ENCODE data around the gene TCERG1.

The TCERG1 gene

DNA sequence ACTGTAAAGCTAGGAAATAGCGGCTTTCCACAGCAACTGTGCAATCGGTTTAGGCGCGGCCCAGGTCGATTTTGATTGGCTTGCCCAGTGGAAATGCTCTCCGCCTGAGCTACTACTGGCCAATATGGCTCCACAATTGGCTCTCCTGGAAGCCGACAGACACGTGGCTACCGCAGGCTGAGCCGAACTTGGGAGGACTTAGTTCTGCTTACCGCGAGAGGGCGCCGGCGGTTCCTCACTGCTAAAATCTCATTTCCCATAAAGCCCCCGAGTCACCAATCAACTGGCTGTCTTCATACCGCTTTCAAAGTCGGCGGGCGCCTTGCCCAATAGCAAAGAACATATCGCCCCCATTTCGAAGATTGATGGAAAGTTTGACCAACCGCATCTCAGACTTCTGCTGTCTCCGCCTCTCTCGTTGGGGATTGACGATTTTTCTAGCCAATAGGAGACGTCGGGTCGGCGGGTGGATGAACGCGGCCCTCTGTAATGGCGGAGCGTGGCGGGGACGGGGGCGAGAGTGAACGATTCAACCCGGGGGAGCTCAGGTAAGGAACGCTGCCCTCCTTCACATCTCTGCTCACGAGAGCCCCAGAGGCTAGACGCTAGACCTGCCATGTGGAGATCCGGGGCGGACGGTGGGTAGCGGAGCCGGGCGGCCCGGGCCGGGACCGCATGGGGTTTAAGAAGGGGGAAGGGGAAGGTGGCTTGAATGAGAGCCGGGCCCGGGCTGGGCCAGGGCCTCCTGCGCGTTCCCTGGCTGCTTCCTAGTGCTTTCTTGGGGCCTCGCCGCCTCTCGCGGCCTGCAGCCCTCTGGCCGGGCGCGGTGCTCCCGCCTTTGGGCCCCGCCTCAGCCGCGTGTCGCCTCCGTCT lies at the start of gene TCERG1:
Gene TCERG1, plus strand, starts transcription at position 473 of the 873 bp plus-strand sequence. Its CDS starts 17 bp downstream, at position 490.
- peak; percentile 100 for DNase-seq

DNA sequence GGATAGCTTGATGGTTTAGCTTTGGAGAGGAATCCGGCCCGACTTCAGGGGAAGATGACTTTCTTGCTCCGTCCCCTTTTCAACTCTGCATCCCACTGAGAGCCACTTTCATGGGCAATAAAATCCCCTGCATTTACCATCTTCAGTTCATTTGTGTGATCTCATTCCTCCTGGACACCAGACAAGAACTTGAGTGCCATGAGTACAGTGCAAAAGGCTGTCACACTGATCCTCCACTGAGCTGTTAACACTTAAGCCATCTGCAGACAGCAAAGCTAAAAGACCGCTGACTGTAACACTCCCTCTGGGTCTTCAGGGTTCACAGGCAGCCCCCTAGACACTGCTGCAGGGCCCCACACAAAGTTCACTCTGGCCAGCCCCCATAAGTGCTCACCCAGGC lies 48.3 kb upstream of the TCERG1 start:
- no peak for DNase-seq

DNA sequence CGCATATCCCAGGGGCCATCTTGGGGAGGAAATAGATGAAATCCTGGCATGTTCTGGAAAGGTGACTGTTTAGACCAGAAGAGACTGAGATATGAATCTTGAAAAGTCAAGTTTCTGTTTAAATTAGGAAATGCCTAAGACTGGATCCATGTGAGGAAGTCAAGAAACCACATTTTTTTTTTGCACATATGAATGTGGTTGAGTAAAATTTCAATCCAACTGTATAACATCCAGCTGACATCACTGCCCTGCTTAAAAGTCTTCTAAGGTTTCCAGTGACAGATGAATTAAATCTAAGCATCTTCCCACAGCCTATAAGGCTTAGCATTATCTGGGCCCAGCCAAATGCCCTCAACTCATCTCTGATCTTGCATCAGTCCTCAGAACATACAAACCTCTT lies 47.7 kb upstream of the TCERG1 start:
- DNase-seq: peak; percentile 90

DNA sequence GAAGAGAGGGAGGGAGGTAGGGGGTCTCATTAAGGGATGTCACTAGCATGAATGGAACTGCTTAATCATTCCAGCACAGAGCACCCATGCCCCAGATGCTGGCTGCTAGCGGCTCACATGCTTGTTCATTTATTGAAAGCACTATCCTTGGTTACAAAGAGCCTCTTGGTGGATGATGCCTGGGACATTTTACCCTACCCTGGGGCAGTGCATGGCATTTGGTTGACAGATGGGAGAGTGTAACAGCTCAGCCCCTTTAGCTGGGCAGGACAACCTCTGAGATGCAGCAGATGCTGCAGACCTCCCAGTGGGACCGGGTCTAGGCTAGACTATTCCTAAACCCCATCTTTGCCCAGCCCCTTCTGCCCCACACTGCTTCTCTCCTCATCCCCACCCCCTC lies 46.9 kb upstream of the TCERG1 start:
- DNase-seq: no peak

DNA sequence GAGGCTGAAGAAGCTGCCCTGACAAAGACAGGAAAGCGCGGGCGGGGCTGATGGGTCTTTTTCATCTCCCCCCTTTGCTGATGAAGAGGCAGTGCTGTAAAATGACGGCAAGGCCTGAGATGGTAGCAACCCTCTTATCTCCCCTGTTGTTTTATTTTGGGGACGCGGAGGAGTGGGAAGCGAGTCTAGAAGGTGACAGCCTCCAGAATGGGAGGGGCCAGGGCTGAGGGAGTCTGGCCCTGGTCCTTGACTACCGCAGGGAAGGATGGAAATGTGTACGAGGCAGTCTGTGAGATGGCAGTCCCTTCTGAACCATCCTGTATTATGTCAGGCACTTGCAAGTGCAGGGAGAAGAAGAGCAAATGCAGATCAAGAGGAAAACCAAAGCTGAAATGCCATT lies 46.1 kb upstream of the TCERG1 start:
- DNase-seq: no peak

DNA sequence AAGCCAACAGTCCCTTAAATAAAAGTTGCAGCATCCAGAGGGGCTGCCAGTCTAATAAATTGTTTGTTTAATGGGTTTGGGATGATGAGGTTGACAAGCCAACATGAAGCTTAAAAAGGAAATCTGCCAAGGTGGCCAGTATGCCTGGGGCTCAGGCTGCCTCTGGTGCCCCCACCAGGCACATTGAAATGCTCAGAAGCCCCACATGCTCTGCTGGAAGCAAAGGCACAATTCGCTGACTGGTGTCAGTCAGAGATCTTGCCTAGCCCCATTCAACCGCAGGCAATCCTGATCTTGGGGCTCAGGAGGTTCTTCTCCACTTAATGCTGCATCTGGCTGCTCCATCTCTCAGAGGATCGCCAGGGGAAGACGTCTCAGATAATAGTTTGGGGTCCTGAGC lies 44.2 kb upstream of the TCERG1 start:
- no peak for DNase-seq

DNA sequence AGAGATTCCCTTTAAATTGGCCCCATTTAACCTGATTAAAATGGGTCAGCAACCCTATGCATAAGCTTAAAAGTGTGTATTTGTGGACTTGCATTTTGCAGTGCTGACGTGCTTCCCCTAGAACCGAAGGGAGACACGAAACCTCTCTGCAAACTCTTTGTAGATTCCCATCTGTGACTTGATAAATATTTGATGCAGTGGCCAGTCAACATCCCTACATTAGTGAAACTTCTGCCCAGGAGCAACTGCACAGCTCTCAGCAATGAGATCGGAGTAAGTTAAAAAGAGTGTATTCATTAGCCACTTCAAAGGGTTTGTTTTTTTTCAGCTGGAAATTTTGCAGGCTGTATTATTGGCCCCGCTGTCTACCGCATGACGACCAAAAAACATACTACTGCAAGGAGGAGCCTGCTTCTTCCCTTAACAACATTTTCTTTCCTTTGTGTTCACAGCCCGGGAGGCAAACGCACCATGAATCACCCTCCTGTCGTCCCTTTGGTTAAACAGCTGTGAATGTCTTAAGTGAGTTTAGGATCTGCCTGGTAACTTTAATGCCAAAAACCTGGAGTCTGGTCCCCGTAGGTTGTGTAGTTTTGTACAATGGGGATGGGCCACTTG lies 38.0 kb upstream of the TCERG1 start:
- DNase-seq: peak; percentile 22

DNA sequence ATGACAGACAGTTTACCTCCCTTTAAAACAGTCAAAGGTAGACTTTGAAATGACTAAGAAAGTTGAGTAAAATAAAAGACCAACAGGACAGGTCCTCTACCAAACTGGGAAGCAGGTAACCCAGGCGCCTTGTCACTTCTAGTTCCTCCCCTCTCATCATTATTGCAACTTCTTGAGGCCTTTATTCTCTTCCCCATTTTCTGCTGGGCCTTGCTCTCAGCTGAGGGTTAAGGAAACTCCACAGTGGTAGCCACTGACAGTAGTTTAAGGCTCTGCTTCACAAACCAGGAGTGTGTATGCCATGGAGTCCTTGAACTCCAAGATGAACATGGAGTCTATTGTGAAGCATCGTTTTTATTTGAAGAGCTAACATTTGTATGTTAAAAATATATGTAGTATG lies 36.9 kb upstream of the TCERG1 start:
- peak; percentile 63 for DNase-seq

DNA sequence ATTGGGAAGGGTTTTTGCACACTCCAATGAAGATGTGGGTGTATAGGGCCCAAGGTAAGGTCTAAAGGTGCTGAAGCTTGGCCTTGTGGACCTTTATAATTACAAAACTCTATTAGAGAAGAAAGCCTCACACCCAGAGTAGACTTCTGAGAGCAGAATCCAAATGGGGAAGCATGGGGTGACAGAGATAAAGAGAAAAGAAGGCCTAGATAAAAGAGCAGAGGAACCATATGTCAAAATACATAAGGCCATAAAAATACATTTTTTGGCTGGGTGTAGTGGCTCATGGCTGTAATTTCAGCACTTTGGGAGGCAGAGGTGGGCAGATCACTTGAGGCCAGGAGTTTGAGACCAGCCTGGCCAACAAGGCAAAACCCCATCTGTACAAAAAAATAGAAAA lies 27.4 kb upstream of the TCERG1 start:
- no peak for DNase-seq

DNA sequence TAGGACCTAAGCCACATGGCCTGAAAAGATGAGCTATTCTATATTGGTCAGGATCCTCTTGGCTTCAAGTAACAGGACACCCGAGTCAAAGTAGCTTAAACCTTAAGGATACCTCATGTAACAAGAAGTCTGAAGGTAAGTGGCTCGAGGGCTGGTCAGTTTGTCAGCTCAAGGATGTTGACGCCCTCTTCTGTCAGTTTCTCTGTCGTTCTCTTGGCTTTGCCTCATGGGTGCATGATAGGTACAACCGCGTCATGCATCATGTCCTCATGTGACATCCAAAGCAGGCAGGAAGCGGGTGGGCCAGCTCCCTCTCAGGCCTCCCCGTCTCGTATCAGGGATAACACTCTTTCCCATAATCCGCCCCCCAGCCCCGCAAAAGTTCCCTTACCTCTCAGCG lies 22.1 kb upstream of the TCERG1 start:
- DNase-seq: no peak

DNA sequence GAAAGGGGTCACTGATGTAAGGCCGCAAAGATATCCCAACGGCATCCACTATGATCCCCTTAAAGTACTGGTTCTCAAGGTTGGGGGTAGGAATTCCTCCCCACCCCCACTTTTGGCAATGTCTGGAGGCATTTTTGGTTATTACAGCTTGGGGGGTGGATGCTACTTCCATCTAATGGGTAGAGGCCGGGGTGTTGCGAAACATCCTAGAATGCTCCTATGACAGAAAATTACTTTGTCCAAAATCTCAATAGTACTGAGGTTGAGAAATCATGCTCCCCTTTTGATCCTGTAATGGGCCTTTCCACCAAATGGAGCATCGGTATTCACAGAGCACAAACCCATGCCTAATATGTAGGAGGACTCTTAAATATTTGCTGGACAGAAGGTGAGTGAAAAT lies 20.8 kb upstream of the TCERG1 start:
- peak; percentile 7 for DNase-seq

DNA sequence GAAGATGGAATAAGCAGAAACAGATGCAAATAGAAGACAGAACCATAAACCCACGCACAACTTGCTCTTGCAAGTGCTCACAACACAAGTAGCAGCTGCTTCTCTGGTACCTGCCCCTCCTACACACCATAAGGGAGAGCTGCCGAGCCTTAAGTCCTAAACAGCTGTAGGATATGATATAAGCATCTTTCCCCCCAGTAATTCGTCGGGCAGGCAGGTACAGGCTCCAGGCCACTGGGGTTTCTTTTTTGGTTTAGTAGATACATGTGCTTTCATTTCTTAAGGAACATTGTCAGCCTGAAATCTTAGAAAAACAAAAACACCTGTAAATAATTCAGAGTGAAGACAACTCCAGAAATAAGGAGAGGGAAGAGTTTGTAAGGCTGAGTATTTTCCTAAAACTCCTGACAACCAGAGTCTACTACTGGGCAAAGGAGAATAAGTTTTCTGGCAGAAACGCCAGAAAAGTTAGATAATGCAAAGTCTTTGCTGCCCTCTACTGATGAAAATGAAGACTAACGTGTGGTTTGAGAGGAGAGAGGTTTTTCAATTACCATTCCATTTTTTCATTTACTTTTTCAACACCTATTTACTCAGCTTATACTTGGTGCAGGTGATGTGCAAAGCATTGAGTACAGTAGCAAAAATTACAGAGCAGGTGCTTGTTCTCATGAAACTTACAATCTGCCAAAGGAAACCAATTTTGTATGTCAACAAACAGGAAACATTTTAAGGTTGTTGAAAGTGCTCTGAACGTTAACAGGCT lies 20.1 kb upstream of the TCERG1 start:
- DNase-seq: peak; percentile 51

DNA sequence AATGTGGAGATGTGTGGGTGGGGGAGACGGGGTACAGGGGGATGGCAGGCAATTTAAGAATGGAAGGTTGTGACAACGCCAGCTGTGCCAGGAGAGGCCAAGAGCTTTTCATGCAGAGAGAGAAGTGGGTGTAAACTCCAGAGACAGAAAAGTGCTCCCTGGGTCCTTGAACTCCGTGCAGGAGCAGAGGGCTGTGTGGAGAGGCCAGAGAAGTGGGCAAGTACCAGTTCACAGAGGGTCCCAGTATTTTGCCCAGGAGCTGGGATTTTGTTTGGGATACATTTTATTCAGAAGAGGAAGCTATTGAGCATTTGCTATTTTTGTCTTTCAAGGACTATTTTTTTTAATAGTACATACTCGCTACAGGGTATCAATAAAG lies 19.5 kb upstream of the TCERG1 start:
- no peak for DNase-seq

DNA sequence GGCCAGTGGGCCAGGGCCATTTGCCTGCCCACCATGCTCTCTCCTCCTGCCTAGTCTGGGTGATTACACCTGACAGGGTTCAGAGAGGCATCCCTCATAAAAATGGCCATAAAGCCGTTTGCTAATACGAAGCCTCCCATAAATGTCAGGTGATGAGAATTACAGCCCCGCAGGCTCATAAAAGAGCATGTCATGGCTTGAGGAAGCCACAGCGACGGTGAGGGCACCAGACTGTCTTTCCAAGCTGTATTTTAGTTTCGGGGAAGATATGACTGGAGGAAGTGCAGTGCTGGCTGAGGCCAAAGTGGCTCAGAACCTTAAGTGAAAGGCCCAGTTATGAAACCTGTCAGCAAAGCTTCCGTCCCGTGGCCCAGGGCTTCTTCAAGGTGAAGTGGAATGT lies 18.5 kb upstream of the TCERG1 start:
- DNase-seq: peak; percentile 33

DNA sequence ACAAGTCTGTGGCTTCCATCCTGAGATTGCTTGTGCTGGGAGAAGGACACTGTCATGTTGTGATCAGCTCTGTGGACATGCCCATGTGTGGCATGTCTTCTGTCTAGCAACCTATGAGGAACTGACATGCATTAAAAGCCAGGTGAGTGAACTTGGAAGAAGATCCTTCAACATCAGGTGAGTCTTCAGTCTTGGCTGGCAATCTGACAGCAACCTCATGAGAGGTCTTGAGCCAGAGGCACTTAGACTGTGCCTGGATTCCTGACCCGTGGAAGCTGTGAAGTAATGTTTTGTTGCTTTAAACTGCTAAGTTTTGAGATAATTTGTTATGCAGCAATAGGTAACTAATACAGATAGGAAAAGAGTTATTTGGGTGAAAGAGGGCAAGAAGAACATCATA lies 6.8 kb upstream of the TCERG1 start:
- no peak for DNase-seq

DNA sequence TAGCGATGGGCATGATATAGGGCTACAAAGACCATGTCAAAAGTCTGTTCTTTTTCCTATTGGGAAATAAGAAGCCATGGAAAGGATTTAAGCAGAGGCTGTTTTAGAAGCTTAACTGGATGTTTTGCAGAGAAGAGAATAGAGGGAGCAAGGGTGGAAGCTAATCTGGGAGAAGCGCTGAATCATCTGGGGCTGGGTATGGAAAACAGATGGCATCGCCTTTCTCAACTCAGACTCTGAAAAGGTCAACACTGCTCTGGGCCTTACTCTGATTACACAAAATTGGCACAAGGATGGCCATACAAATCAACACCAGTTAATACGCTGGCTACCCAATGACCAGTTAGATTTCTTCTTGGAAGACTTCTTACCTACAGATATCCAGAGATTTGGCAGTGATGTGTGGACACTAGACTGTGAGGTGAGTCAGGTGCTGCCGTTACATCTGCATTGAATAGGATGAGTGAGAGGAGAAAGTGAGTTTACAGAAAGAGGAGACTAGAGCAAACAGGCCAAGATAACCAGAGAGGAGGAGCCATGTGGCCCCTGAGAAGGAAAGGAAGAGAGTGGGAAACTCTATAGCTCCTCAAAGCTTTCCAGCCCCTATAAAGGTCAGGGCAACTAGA lies 6.2 kb upstream of the TCERG1 start:
- no peak for DNase-seq

DNA sequence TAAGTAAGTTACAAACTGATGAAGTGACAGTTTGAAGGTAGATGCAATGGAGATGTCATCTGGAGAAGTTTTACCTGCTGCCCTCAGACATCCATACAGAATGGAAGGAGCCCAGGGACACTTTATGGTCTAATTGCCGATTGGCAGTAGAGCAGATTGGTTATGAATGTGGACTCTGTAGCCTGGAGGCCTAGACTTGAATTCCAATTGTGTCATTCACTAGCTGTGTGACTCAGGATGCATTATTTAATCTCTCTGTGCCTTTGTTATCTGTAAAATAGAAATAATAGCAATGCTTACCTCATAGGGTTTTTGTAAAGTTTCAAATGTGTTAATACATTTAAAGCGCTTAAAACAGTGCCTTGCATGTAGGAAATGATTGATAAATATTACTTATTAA lies 5.2 kb upstream of the TCERG1 start:
- DNase-seq: no peak

DNA sequence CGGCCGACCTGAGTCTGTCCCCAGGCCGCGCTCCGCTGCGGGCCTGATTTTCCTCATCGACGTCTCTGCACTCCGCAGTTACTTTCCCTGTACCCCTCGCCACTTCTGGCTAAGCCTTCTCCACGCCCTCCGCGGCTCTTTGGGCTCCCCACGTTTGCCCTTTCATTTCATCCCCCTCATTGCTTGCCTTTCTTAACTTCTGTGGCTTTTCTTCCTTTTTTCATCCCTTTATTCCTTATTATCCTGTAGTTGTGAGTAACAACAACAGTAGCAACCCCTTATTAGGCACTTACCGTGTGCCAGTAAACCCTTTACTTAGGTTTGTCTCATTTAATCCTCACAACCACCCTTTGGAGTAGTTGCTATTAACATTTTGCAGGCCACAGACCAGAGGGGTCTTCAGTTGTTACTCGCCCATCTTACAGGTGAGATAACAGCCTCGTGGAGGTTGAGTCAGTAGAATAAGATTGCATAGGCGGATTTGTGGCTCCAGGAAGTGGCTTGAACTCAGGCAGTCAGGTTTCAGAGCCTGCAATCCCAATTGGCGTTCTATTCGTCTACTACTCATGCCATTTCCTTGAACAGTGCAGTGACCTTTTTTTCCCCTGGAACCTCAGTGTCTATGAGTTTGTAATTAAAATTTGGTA lies 724 bp downstream of the TCERG1 start:
- DNase-seq: peak; percentile 49

DNA sequence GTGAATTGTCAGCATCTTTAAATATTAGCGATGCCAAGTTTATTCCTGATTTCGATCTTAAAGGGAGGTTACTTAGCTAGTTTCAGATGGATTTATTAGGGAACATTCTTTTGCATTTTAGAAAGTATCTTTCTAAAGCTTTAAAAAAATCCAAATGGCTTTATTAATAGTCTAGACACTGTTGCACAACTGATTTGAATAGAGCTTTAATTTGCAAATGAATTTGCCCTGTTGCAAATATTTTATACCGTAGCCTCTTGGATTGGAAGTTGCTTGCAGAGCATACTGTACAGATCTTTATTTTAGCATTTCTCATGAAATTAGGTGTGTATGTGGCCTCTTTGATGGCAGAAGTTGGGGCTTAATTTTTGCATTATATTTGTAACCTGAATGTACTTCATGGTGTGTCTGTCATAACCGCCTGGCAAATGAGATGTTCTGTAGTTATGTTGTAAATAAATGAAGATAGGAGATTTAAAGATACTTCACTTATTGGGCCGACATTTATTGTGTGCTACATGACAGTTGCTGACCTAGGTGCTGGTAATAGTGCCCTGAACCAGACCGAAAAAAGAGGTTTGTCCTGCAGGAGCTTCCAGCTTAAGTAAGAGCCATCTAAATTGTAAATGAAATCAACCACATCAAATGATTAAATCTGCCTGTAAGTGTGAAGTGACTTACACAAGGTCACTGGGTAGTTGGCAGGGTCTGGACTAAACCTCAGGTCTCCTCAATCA lies 1.8 kb downstream of the TCERG1 start:
- DNase-seq: no peak

DNA sequence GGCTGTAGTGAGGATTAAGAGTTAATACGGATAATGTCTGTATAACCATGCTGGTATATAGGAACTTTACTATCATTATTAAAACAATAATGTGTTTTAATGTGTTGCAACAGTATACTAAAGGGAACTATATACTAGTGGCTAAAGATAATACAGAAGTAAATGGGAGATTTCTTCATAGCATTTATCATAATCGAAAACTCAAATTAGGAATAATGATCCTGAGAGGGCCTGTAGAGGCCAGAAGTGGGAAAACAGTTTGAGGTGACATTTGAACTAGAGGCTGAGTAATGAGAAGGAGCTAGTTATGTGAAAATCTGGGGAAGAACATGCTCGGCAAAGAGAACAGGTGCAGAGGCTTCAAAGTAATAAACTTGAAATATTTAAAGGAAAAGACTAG lies 2.9 kb downstream of the TCERG1 start:
- no peak for DNase-seq

DNA sequence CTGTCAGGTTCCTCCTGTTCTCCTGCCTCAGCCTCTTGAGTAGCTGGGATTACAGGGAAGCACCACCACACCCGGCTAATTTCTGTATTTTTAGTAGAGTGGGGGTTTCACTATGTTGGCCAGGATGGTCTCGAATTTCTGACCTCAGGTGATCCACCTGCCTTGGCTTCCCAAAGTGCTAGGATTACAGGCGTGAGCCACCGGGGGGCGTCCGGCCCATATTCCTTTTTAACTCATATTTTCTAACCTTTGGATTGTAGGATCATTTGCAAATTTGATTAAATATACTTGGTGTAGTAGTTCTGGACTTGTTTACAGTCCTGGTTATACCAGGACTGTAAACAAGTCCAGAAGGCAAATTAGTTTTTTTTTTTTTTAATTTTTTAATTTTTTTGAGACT lies 4.3 kb downstream of the TCERG1 start:
- no peak for DNase-seq

DNA sequence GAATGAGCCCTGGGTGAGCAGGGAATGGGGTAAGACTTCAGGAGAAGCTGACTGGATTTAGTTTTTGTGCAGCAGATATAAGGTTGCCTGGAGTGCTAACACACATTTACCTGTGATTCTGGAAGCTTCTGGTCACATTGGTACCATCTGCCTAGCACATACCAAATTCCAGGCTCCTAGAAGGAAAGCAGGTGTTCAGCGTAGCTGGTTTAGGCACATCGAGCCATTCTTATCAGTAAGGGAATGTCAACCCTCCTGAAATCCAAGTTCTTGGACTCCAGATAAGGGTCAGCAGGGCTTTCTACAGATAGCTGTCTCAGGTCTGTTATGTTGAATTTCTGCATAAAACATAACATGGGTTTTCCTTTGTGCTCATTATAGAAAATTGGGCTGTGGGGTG lies 10.3 kb downstream of the TCERG1 start:
- DNase-seq: no peak

All from MV-4-11 (cell line).